Stomach smooth muscle (tissue), 2 donors: ENCODE results near the gene COL23A1.

Experiments used
- H3K27ac ChIP-seq: one replicate; pipeline ENCODE4 v1.7.0; 2013; ENCODE audit warnings: mild to moderate bottlenecking, low read length, inconsistent platforms
- H3K27me3 ChIP-seq, 2 donors: one replicate each; pipeline ENCODE4 v1.7.0; 2013; ENCODE audit warnings: low read length in 2 of 2; ENCODE audit not compliant: insufficient read depth in 2 of 2, control insufficient read depth in 1 of 2
- H3K36me3 ChIP-seq, 2 donors: one replicate each; pipeline ENCODE4 v1.7.0; 2013; ENCODE audit warnings: low read length in 2 of 2; ENCODE audit not compliant: control insufficient read depth in 2 of 2, insufficient read depth in 2 of 2
- H3K4me1 ChIP-seq: one replicate; pipeline ENCODE4 v1.7.0; 2013; ENCODE audit warnings: low read length; ENCODE audit not compliant: control insufficient read depth, insufficient read depth
- H3K4me3 ChIP-seq, 2 donors: one replicate each; pipeline ENCODE4 v1.7.0; 2013; ENCODE audit warnings: low read length in 2 of 2
- H3K9ac ChIP-seq, 2 donors: one replicate each; pipeline ENCODE4 v1.7.0; 2013; ENCODE audit warnings: low read length in 2 of 2, mild to moderate bottlenecking in 1 of 2
- H3K9me3 ChIP-seq, 2 donors: one replicate each; pipeline ENCODE4 v1.7.0; 2013; ENCODE audit warnings: low read length in 2 of 2; ENCODE audit not compliant: control insufficient read depth in 2 of 2
- donor health status: healthy.
- donor health status: Pancreatic carcinoma.

Gene COL23A1

DNA sequence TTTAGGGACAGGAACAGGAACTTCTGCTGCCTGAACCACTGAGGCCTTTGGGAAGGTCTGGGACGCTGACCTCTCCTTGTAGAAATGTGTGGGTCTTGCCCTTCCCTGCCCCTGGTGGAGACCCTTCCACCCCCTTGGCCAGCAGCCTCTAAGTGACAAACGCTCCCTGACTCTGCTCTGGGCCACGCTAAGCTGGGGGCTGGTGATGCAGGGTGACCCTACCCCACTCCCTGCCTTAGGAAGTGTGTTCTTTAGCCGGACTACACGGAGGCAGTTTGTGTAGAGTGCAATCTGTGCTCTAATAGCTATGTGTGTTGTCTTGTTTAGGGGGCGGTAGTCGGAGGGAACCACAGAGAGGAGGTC lies 123.0 kb downstream of the COL23A1 start:
- peaks cover 16% of the 10 kb centered on the region for H3K4me1 ChIP-seq
- H3K9ac ChIP-seq: no peak overlapping the region
- no peaks in the 10 kb centered on the region for H3K27me3 ChIP-seq
- no peak overlapping the region for H3K4me3 ChIP-seq
- H3K9me3 ChIP-seq: no peaks in the 10 kb centered on the region
- H3K27ac ChIP-seq: peak overlapping the region; percentile 18
- H3K36me3 ChIP-seq: no peaks in the 10 kb centered on the region

DNA sequence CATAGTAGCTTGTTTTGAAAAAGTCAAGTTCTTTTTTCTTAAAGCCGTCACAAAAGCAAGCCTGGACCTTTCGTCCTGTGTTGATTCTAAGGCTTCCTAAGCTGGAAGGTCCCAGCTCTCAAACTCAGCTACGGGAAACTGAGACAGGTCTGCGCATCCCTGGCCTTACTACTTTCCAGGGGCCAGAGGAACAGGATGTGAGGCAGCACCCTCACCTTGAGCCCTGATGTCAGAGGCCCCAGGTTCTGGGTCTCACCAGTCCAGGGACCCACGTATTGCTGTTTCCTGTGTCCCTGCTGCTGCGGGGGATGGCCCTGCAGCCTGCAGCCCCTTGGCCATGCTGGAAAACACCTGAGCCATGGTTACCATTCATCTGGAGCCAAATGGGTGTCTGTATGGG lies 123.9 kb downstream of the COL23A1 start:
- no peaks in the 10 kb centered on the region for H3K36me3 ChIP-seq
- no peak overlapping the region for H3K4me3 ChIP-seq
- no peaks in the 10 kb centered on the region for H3K9me3 ChIP-seq
- H3K4me1 ChIP-seq: peaks cover 21% of the 10 kb centered on the region
- no peaks in the 10 kb centered on the region for H3K27me3 ChIP-seq
- H3K9ac ChIP-seq: no peak overlapping the region
- no peak overlapping the region for H3K27ac ChIP-seq

DNA sequence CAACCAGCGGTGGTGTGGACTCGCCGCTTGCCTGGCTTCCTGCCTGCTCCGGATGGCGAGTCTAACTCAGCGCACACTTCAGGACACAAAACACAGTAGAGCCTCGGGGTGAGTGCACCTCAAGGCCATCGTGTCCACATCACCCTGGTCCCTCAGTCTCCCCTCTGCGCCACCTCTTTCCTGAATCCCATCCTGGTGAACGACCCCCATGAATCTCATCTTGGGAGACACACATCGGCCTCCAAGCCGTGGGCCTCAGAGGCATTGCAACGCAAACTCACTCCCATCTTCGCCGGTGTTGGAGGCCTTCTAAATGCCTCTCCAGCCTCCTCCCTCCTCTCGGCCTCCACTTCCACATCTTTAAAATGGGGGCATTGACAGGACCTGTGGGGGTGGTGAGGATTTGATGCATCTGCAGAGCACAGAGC lies 124.3 kb downstream of the COL23A1 start:
- Histone ChIP-seq H3K27me3 (no peaks in the 10 kb centered on the region), H3K4me1 (peaks cover 25% of the 10 kb centered on the region), H3K4me3 (no peak overlapping the region), H3K27ac (no peak overlapping the region), H3K9me3 (no peaks in the 10 kb centered on the region), H3K9ac (no peak overlapping the region), H3K36me3 (no peaks in the 10 kb centered on the region)

DNA sequence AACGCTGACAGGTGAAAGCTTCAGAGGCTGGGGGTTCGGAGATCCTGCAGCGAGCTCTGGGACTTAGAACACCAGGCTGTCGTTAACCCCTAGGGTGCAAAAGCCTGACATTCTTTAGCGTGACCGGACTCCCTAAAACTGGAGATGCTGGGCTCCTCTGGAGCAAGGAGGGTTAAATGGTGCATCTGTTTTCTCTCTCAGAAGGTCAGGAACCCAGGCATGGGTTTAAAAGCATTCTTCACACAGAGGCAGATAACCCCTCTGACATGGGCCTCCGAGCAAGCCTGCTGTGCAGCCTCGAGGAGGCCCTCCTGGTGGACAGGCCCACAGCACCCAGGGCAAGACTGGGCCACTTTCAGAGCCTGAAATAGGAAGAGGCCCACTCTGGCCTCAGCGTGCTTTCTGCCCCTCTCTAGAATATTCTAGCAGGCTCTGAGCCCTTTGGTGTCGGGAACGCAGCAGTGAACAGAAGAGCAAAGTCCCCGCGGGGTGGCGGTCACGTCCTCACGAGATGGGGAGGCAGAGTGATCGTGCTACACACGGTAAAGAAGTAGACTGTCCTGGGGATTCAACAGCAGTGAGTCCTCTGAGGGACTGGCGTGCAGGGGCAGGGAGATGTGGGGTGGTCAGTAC lies 124.8 kb downstream of the COL23A1 start:
- Histone ChIP-seq H3K27ac (no peak overlapping the region), H3K4me1 (peaks cover 31% of the 10 kb centered on the region), H3K9me3 (no peaks in the 10 kb centered on the region), H3K9ac (no peak overlapping the region), H3K27me3 (no peaks in the 10 kb centered on the region), H3K4me3 (no peak overlapping the region), H3K36me3 (no peaks in the 10 kb centered on the region)

DNA sequence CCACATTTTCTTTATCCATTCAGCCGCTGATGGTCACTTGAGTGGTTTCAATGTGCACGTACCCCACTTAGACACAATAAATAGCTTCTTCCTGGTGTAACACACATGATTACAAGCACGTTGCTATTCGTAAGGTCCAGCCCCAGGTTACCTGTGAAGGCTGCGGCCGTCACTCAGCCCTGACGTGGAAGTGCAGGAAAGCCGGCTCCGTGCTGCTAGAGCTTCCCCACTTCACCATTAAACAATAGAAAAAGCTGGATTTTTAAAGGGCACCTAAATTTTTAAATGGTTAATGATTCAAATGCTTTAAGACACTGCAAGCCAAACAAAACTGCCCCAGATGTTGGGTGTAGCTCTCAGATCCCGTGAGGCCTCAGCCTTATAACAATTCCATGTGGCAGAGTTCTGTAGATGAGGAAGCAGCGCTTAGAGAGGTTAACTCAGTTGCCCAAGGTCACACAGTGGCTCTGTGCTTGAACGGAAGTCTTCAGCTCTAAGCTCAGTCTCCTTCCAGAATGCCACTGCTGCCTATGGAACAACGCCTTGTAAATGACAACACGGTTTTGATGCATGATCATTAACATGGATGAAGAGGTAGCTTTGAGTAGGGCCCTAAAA lies 125.7 kb downstream of the COL23A1 start:
- H3K36me3 ChIP-seq: no peaks in the 10 kb centered on the region
- H3K4me3 ChIP-seq: no peak overlapping the region
- no peaks in the 10 kb centered on the region for H3K27me3 ChIP-seq
- H3K4me1 ChIP-seq: peaks cover 31% of the 10 kb centered on the region
- H3K27ac ChIP-seq: no peak overlapping the region
- no peaks in the 10 kb centered on the region for H3K9me3 ChIP-seq
- no peak overlapping the region for H3K9ac ChIP-seq

- Histone ChIP-seq H3K9me3 (no peaks in the 10 kb centered on the region), H3K27ac (no peak overlapping the region), H3K9ac (no peak overlapping the region), H3K4me1 (peaks cover 30% of the 10 kb centered on the region), H3K4me3 (no peak overlapping the region), H3K36me3 (no peaks in the 10 kb centered on the region), H3K27me3 (no peaks in the 10 kb centered on the region)
Observed at GRCh38 chr5:178463321-178464155, 126.7 kb downstream of the COL23A1 start.

DNA sequence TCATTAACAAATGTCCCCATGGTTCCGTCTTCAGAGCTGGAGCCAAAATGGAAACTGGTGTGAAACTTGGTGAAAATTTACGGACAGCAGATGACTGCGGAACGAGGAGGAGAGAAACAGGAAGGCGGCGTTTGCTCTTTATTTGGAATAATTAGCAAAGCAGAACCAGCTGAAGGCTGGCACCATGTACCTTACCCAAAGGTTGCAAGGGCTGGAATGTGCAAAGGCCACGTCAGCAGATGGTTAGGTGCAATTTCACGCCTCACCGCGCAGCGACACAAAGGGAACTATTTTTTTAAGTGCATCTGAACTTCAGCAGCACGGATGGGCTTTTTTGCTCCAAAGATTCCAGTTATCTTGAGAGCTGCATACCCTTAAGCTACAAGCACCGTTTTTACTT lies 127.4 kb downstream of the COL23A1 start:
- Histone ChIP-seq H3K36me3 (no peaks in the 10 kb centered on the region), H3K27ac (no peak overlapping the region)

GRCh38 chr5:178462076-178462475 lies 128.1 kb downstream of the COL23A1 start:
- no peaks in the 10 kb centered on the region for H3K36me3 ChIP-seq
- H3K27me3 ChIP-seq: no peaks in the 10 kb centered on the region
- no peaks in the 10 kb centered on the region for H3K9me3 ChIP-seq
- H3K9ac ChIP-seq: no peak overlapping the region
- H3K27ac ChIP-seq: no peak overlapping the region
- peaks cover 17% of the 10 kb centered on the region for H3K4me1 ChIP-seq
- no peak overlapping the region for H3K4me3 ChIP-seq

More for the DNA sequence above, 127.4 kb downstream of the COL23A1 start:
- no peak overlapping the region for H3K4me3 ChIP-seq
- H3K9me3 ChIP-seq: no peaks in the 10 kb centered on the region
- H3K27me3 ChIP-seq: no peaks in the 10 kb centered on the region
- no peak overlapping the region for H3K9ac ChIP-seq
- peaks cover 23% of the 10 kb centered on the region for H3K4me1 ChIP-seq

DNA sequence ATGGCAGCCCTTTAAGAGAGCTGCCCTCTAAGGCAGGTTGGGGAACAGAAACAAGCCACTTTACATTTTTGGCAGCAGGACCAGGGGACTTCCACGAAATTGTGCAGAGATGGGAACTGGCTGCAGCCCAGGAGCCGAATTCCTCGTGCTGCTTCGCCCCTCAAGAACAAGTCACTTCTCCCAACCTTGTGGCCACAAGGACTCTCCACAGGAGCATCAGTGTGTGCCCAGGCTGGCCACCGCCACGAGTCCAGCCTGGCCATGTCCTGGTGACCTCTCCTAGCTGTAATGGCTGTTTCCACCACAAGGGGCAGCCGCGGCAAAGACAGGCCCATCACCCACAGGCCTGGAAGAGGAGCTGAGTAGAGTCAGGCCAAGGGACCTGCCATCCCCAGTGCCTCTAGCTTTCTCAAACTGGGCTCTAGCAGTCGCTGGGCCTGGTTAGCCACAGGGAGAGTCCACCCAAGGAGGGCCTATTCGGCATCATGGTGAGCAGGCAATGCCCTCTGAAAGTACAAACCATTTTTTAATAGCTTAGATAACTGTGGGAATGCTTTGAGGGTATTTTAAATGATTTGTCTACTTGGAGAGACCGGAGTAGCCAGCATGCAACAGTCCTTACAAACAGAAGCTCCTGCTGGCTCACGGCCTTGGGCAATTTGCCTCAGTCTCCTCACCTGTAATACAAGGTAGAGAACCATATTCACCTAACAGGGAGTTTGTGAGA lies 129.0 kb downstream of the COL23A1 start:
- Histone ChIP-seq H3K9ac (peak overlapping the region in 1 of 2 donors; percentile 7), H3K27ac (peak overlapping the region; percentile 49), H3K36me3 (no peaks in the 10 kb centered on the region), H3K9me3 (no peaks in the 10 kb centered on the region), H3K4me3 (peak overlapping the region in 1 of 2 donors; percentile 27), H3K27me3 (no peaks in the 10 kb centered on the region), H3K4me1 (peaks cover 15% of the 10 kb centered on the region)

- Histone ChIP-seq H3K4me3 (no peak overlapping the region), H3K36me3 (no peaks in the 10 kb centered on the region), H3K9ac (no peak overlapping the region), H3K27ac (peak overlapping the region; percentile 49), H3K27me3 (no peaks in the 10 kb centered on the region), H3K9me3 (no peaks in the 10 kb centered on the region), H3K4me1 (peaks cover 15% of the 10 kb centered on the region)
Observed at GRCh38 chr5:178460598-178460997, 129.6 kb downstream of the COL23A1 start.
